ENCODE results near the gene SYK.

GRCh38 chr9:90906316-90907055 is 104.9 kb downstream of the SYK start:
- TF ChIP-seq CTCF (IDR thresholded peaks at IDR 0.05) (no peak), EZH2phosphoT487 (IDR thresholded peaks at IDR 0.05) (no peak), EZH2 (IDR thresholded peaks at IDR 0.05) (no peak)
